Stimulated activated CD8-positive, alpha-beta memory T cell treated with anti-CD3 and anti-CD28 coated beads, Interleukin-4, amount 100 ng/mL, for 1 hour (primary cell): Measurements from ENCODE around the gene RFPL3.
"Not testable (repeated sequence)": the region's sequence is repeated elsewhere in the genome, so short reads cannot be mapped to it uniquely, and the experiment has no call there.

Experiments used
- DNase-seq, 2 donors: peaks; one replicate each; pipeline ENCODE4 v3.0.0-alpha.2; 2020; ENCODE audit warnings: low read depth in 2 of 2, low spot score in 1 of 2

Gene RFPL3

DNA sequence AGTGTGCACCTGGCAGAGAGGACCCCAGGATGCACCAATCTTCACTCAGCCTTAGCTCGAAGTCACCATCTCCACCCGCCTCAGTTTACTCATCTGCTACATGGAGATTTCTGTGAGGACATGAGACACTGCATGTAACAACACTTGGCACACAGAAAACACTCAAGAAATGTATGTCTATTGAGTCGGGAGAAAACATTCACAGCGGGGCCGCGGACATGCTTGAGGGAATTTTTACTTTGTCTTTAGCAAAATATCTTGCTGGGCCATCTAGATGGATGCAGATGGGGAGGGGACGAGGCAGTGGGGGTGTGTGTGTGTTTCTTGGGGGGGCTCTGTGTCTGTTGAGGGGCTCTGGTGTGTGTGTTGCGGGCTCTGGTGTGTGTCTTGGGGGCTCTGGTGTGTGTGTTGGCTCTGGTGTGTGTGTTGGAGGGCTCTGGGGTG, 28.4 kb upstream of the RFPL3 start:
- DNase-seq, result no peak

DNA sequence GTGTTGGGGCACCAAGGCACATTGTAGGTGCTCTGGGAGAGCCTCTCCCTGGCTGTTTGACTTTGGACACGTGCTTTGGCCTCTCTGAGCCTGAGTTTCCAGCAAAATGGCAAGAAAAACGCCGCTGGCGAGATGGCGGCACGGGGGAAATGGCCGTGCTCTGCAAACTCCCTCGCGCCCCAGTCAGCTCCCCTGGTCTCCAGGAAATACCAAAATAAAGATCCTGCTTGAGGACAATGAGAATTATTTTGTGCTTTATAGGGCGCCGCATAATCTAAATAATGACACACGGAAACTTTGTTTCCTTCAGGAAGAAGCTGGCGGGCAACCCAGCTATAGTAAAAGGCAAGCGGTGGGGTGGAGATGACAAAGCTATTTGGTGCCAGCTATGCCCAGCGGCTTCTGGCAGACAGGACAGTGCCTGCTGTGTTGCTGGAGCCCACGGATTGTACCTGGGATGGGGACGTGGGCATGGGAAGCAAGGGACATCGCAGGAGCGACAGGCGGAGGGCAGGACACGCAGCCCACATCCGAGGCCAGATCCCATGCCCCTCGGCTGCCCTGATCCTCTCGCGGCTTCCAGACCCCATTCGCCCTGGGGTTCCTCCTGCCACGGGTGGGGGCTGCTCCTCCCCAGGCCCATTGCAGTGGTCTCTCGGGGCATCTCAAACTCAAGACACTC, 26.3 kb upstream of the RFPL3 start:
- no peak for DNase-seq

GRCh38 chr22:32331918-32332725, 25.5 kb upstream of the RFPL3 start:
- DNase-seq, result no peak

DNA sequence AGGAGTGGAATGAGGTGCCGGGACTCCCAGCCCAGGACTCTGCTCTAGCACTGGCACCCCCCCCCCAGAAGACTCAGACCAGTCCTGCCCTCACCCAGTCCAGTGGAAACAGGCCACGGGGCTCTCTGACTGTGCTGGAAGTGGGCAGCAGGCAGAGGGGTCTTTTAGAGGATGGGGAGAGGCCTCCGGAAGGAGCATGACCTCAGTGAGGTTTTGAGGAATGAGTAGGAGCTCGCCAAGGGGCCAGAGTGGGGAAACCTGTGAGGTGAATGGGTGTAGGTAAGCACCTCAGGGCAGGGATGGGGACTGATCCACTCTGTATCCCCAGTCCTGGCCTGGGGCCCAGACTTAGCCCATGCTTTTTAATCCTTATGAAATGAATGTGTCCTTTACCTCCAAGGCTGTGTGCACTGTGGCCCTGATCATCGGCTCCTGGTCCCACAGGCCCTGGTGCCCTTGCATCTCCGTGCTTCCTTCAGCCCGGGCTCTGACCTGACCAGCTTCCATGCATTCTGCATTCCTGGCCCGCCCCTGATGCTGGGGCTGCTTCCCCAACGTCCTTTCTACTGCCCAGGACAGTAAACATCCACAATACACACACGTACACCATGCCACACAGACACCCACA, 24.4 kb upstream of the RFPL3 start:
- no peak for DNase-seq

DNA sequence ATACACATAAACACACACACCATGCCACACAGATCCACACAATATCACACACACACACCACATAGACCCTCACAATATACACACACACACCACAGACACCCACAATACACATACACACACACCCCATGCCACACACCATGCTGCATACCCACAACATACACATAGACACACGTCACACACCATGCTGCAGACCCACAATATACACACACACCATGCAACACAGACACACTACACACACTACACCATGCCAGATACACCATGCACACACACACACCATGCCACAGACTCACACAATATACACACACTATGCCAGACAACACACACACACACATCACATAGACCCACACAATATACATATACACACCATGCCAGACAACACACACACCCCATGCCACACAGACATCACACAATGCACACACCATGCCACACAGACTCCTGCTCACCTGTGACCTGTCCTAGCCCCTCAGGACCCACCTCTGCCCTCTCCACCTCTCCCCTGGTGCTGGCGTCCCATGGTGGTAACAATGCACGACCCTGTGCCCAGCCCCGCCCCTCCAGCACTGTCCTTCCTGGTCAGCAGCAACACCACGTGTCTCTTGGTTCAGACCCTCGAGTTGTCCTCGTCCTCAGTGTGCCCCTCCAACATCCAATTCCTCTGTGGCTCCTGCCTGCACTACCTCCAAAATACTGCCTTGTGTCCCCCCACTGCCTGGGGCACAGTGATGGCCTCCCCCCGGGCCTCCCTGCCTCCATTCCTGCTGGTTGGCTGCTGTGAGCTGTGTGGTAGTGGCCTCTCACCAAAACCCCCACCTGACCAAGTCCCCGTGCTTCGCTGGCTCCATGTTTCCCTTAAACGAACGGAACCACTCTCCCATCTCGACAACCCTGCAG, 23.7 kb upstream of the RFPL3 start:
- no peak for DNase-seq

GRCh38 chr22:32334660-32335365, 22.9 kb upstream of the RFPL3 start:
- no peak for DNase-seq

DNA sequence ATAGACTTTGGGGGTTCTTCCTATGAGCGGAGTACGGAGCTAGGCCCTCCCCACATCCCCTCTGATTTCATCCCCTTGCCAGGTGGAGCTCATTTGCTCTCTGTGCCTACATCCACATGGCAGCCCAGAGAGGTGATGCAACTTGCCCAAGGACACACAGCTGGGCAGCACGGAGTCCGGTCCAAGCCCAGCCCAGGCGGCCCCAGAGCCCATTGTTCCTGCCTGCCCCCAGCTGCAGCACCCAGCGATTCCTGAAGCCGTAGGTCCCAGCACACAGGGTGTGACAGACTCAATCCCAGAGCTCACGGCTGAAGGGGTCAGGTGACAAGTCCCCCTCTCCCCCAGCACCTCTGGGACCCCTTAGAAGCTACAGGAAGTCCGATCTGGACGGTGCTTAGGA, 22.2 kb upstream of the RFPL3 start:
- no peak for DNase-seq

GRCh38 chr22:32336121-32336603, 21.5 kb upstream of the RFPL3 start:
- no peak for DNase-seq

- DNase-seq, result no peak
Measured at GRCh38 chr22:32336771-32337424, 20.8 kb upstream of the RFPL3 start.

DNA sequence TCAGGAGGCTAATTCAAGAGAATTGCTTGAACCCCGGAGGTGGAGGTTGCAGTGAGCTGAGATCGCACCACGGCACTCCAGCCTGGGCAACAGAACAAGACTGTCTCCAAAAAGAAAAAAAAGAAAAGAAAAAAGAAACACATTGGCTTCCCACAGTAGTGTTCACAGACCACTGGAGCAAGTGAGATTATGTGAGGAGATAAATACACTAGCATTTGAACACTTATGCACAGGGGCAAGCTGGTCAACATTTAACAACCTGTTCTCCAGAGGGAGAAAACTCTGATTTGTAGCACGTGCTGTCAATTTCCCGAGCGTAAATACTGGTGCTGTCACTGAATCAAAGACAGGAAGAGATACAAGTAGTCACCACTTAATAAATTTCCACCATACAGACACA, 20.2 kb upstream of the RFPL3 start:
- not testable (repeated sequence) for DNase-seq

GRCh38 chr22:32338757-32339156, 18.9 kb upstream of the RFPL3 start:
- DNase-seq, result no peak

DNA sequence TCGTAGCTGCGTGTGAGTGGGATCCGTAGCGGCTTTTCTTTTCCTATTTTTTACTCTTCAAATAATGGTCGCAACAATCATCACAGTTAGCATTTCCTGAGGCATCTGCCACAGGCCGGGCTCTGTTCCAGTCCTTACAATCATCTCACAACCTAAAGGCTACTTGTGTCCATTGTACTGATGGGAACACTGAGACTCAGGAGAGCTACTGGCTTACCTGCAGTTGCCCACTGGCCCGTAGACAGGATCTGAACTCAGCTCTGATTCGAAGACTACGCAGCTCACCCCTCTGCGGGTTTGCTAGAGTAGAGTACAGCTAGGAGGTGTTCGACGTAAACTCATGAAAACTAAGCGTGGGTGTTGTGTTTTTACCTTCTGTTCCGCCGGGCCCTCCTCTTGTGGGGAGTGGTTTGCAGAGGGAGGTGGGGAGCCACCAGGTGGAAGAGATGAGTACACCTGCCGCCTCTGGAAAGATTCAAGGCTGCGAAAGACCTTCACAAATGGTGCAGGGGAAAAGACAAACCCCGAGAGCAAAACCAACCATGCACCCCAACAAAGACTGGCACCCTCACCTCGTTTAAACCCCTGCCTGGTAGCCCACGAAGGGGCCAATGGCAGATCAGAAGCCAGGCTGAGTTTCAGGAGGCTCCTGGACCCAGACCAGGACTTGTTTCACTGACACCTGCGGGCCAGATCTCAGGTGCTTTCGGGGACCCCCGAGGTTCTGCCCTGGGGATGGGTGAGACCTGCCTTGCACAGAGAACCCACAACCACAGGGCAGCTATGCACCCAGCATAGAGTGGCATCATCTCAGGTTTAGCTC, 18.3 kb upstream of the RFPL3 start:
- DNase-seq, result no peak

- DNase-seq, result no peak
Measured at GRCh38 chr22:32340411-32340810, 17.3 kb upstream of the RFPL3 start.

DNA sequence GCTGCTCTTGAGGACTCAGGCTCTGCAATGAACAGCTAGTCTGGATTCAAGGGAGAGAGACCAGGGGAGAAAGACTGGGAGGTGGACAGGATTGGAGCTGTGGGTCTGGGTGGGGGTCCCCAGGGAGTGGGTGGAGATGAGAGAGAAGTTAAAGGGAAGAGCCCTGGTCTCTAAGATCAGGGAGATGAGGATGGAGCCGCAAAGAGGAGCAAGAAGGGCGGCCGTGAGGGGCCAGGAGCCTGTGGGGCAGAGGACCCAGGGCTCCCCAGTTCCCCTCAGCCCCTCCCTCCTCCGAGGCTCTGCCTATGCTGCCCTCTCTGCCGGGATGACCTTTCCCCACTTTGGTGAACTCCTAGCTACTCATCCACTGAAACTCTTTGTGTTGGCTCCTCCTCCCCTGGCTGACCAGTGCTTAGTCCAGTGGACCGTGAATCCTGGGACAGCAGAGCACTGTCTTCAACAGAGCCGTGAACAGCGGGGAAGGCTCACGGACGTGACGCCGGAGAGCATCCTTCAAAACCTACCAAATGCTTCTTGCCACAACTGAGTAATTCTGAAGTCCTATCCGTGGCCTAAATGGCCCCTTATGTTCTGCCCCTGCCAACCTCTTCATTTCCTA, 16.4 kb upstream of the RFPL3 start:
- no peak for DNase-seq

GRCh38 chr22:32342977-32343376, 14.7 kb upstream of the RFPL3 start:
- no peak for DNase-seq

DNA sequence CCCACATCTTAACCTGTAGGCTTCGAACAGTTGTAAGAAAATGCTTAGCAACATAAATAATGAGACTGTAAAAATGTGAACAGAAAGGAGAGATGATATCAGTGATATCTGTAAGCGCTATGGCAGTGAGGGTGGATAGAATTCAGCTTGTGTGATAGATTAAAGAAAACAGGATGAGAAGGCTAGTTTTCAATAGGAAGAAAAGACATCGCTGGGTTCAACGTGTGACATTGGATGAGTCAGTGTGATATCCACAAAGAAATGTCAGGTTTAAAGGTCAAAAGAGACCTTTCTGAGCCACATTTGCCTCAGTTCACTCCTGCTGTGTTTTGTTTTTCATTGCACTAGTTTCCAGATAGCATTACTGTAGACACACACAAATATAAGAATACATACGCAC, 13.7 kb upstream of the RFPL3 start:
- no peak for DNase-seq

DNA sequence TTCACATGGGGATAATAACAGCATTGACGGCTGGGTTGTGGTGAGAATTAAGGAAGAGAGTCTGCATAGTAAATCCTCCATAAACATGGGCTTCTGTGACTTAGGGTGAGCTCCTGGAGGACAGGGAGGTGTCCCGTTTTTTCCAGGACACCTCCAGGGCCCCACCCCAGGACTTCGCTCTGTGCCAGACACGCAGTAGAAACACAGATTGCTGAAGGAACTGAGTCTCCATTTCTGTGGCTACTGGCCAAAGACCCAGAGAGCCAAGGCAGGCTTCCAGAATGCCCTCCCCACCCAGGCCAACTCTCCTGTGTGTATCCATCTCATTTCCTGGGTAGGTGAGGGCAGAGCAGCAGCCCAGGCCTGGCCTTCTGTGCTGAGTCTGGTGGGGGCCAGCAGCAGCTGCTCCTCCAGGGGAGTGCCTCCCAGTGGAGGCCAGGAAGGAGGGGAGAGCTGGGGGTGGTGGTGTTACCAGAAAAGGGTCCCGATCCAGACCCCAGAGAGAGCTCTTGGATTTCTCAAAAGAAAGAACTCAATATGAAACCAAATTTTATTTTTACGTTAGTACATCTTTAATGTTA, 9.5 kb upstream of the RFPL3 start:
- DNase-seq, result no peak

DNA sequence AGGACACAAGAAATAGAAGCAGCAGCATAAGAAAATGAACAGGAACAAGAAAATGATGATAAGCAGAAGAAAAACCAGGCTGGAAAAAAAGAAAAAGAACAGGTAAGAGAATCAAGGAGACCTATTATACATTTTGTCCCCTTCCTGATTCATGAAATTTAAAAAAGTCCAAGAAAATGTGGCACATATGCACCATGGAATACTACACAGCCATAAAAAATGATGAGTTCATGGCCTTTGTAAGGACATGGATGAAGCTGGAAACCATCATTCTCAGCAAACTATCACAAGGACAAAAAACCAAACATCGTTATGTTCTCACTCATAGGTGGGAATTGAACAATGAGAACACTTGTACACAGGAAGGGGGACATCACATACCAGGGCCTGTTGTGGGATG, 5.8 kb upstream of the RFPL3 start:
- not testable (repeated sequence) for DNase-seq
